GM23338 (cell line): ENCODE results near the gene USP48.

Source experiments
- CREB1 ChIP-seq: fragments of 250-450 bp; sonication (Bioruptor Pico); IDR thresholded peaks from 2 replicates; pipeline ENCODE4 v1.5.0; 2020; ENCODE audit warnings: low read depth, mild to moderate bottlenecking, moderate library complexity
- EZH2 ChIP-seq: fragments of 200-600 bp; sonication (generic); IDR thresholded peaks from one replicate; pipeline ENCODE4 v1.8.0; 2017; ENCODE audit warnings: antibody characterized with exemption, mild to moderate bottlenecking, low read depth; ENCODE audit not compliant: unreplicated experiment
- EZH2phosphoT487 ChIP-seq: fragments of 200-600 bp; sonication (generic); IDR thresholded peaks from one replicate; pipeline ENCODE4 v1.8.1; 2018; ENCODE audit warnings: antibody characterized with exemption; ENCODE audit not compliant: unreplicated experiment
- JUNB ChIP-seq: IDR thresholded peaks from one replicate; pipeline ENCODE4 v1.6.1; 2016; ENCODE audit warnings: antibody characterized with exemption; ENCODE audit not compliant: unreplicated experiment
- POLR2AphosphoS5 ChIP-seq: IDR thresholded peaks from 2 replicates; pipeline ENCODE4 v1.6.1; 2016; ENCODE audit warnings: antibody characterized with exemption, low read depth
- ZNF114 ChIP-seq: fragments of 250-450 bp; sonication (Bioruptor Pico); IDR thresholded peaks from 2 replicates; pipeline ENCODE4 v1.5.0; 2020; ENCODE audit warnings: mild to moderate bottlenecking, moderate library complexity
- ZNF331 ChIP-seq: fragments of 250-450 bp; sonication (Bioruptor Pico); IDR thresholded peaks from 2 replicates; pipeline ENCODE4 v1.5.0; 2020; ENCODE audit warnings: low read depth, mild to moderate bottlenecking, moderate library complexity
- TF ChIP-seq, protein P1 (sequence below), 2 experiments: fragments of 200-600 bp in 1 of 2; sonication (generic) in 1 of 2; conservative IDR thresholded peaks; 2 replicates each; pipeline versions ENCODE4 v1.5.1 to v1.6.1; 2016 to 2017; ENCODE audit warnings: antibody characterized with exemption in 2 of 2, low read depth in 2 of 2, mild to moderate bottlenecking in 2 of 2, moderate library complexity in 1 of 2
- TF ChIP-seq, protein P2 (sequence below): IDR thresholded peaks from one replicate; pipeline ENCODE4 v1.6.1; 2018; ENCODE audit warnings: antibody characterized with exemption; ENCODE audit not compliant: unreplicated experiment
- TF ChIP-seq, protein P3 (sequence below): IDR thresholded peaks from 2 replicates; pipeline ENCODE4 v1.6.1; 2016; ENCODE audit warnings: antibody characterized with exemption

DNA sequence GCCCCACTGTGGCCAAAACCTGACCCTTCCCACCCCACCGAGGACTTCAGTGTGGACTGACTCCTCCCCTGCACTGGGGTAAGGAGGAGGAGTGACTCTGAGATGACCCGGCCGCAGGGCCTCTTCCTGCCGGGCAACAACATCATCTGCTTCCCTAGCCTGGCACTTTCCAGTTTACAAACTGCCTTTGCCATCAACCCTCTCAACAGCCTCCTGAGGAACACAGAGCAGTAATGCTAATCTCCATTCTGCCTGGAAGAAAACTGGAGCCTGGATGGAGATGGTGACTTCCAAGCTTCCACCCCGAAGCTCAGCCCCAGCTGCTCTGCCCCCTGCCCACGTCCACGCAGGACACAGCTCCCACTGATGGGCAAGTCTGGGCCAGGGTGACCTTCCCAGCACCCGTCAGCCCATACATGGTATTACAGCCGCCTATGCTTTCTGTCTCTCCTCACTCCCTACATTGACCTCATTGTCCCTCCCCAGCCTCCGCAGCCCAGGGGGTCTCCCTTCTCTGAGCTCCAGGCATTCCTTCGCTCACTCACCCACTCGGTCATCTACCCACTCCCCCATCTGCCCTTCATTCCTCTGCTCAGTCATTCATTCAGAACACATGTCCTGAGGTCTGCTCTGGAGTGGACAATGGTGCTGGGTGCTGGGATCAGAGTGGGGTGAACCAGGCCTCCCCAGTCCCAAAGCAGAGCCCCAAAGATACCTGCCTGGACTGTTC lies 148.0 kb downstream of the USP48 start:
- TF ChIP-seq EZH2phosphoT487 (no peak), EZH2 (no peak), POLR2AphosphoS5 (no peak), ZNF114 (CRISPR knock-in tag) (no peak), JUNB (no peak), CREB1 (CRISPR knock-in tag) (no peak), ZNF331 (CRISPR knock-in tag) (no peak)
- TF ChIP-seq, protein P1, sequence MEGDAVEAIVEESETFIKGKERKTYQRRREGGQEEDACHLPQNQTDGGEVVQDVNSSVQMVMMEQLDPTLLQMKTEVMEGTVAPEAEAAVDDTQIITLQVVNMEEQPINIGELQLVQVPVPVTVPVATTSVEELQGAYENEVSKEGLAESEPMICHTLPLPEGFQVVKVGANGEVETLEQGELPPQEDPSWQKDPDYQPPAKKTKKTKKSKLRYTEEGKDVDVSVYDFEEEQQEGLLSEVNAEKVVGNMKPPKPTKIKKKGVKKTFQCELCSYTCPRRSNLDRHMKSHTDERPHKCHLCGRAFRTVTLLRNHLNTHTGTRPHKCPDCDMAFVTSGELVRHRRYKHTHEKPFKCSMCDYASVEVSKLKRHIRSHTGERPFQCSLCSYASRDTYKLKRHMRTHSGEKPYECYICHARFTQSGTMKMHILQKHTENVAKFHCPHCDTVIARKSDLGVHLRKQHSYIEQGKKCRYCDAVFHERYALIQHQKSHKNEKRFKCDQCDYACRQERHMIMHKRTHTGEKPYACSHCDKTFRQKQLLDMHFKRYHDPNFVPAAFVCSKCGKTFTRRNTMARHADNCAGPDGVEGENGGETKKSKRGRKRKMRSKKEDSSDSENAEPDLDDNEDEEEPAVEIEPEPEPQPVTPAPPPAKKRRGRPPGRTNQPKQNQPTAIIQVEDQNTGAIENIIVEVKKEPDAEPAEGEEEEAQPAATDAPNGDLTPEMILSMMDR (conservative IDR thresholded peaks at IDR 0.05; ENCODE audit: low read depth in 2 of 2): no peak
- TF ChIP-seq, protein P2, sequence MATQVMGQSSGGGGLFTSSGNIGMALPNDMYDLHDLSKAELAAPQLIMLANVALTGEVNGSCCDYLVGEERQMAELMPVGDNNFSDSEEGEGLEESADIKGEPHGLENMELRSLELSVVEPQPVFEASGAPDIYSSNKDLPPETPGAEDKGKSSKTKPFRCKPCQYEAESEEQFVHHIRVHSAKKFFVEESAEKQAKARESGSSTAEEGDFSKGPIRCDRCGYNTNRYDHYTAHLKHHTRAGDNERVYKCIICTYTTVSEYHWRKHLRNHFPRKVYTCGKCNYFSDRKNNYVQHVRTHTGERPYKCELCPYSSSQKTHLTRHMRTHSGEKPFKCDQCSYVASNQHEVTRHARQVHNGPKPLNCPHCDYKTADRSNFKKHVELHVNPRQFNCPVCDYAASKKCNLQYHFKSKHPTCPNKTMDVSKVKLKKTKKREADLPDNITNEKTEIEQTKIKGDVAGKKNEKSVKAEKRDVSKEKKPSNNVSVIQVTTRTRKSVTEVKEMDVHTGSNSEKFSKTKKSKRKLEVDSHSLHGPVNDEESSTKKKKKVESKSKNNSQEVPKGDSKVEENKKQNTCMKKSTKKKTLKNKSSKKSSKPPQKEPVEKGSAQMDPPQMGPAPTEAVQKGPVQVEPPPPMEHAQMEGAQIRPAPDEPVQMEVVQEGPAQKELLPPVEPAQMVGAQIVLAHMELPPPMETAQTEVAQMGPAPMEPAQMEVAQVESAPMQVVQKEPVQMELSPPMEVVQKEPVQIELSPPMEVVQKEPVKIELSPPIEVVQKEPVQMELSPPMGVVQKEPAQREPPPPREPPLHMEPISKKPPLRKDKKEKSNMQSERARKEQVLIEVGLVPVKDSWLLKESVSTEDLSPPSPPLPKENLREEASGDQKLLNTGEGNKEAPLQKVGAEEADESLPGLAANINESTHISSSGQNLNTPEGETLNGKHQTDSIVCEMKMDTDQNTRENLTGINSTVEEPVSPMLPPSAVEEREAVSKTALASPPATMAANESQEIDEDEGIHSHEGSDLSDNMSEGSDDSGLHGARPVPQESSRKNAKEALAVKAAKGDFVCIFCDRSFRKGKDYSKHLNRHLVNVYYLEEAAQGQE: no peak
- TF ChIP-seq, protein P3, sequence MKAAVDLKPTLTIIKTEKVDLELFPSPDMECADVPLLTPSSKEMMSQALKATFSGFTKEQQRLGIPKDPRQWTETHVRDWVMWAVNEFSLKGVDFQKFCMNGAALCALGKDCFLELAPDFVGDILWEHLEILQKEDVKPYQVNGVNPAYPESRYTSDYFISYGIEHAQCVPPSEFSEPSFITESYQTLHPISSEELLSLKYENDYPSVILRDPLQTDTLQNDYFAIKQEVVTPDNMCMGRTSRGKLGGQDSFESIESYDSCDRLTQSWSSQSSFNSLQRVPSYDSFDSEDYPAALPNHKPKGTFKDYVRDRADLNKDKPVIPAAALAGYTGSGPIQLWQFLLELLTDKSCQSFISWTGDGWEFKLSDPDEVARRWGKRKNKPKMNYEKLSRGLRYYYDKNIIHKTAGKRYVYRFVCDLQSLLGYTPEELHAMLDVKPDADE: no peak
